SK-N-SH (cell line): ENCODE results near the gene ADGRG3. TPM values are rescaled to one million over a fixed set of nuclear protein-coding genes. Genes with fewer than 3 reads are reported as not detected.

Source experiments
- CTCF ChIA-PET: fragments of 300-600, 350-600 bp; formaldehyde crosslinking; extraction: SDS; loops from one replicate; lab custom pipeline; 2021; lab: Yijun Ruan, JAX
- POLR2A ChIA-PET: fragments of 350-600 bp; sonication (Branson Sonifier 250); formaldehyde crosslinking; extraction: SDS; loops from one replicate; lab custom pipeline; 2020; ENCODE audit warnings: antibody characterized with exemption, inconsistent platforms; lab: Yijun Ruan, JAX
- DNase-seq: peaks from one replicate; pipeline ENCODE4 v3.0.0; 2012
- H2AFZ ChIP-seq: fragments of 200-600 bp; sonication (generic); 2 replicates; pipeline ENCODE4 v1.8.1; 2016; ENCODE audit warnings: antibody characterized with exemption, mild to moderate bottlenecking, low read depth
- H3F3A ChIP-seq: fragments of 200-600 bp; sonication (generic); replicated peaks from 2 replicates; pipeline ENCODE3; 2016; ENCODE audit warnings: antibody characterized with exemption, mild to moderate bottlenecking; ENCODE audit not compliant: insufficient read depth
- H3K27ac ChIP-seq, 2 experiments: fragments of 200-500 bp in 1 of 2; fragments of 200-600 bp in 1 of 2; sonication (Bioruptor generic) in 1 of 2; sonication (generic), shearing (Covaris generic) in 1 of 2; 2 replicates each; pipeline versions ENCODE4 v1.5.1 to v1.6.1; 2014 to 2016; ENCODE audit warnings: low read depth in 2 of 2, inconsistent platforms in 1 of 2, low read length in 1 of 2, mild to moderate bottlenecking in 1 of 2, mixed read lengths in 1 of 2
- H3K27me3 ChIP-seq: fragments of 200-600 bp; sonication (generic), shearing (Covaris generic); 2 replicates; pipeline ENCODE4 v1.6.1; 2016; ENCODE audit warnings: mixed run types; ENCODE audit not compliant: insufficient read depth
- H3K36me3 ChIP-seq, 2 experiments: fragments of 200-500 bp in 1 of 2; fragments of 200-600 bp in 1 of 2; sonication (Bioruptor generic) in 1 of 2; sonication (generic) in 1 of 2; replicated peaks in 1 of 2; 2 replicates each; pipeline versions ENCODE3 to v1.5.1; 2014 to 2016; ENCODE audit warnings: low read length in 1 of 2, mild to moderate bottlenecking in 1 of 2; ENCODE audit not compliant: insufficient read depth in 2 of 2, control insufficient read depth in 1 of 2
- H3K4me1 ChIP-seq, 2 experiments: fragments of 200-500 bp in 1 of 2; fragments of 200-600 bp in 1 of 2; sonication (Bioruptor generic) in 1 of 2; sonication (generic), shearing (Covaris generic) in 1 of 2; 2 replicates each; pipeline versions ENCODE4 v1.5.1 to v1.6.1; 2014 to 2016; ENCODE audit warnings: low read depth in 1 of 2, low read length in 1 of 2, mixed run types in 1 of 2; ENCODE audit not compliant: insufficient read depth in 2 of 2, control insufficient read depth in 1 of 2
- H3K4me2 ChIP-seq: fragments of 200-600 bp; sonication (generic), shearing (Covaris generic); 2 replicates; pipeline ENCODE4 v1.6.1; 2017; ENCODE audit warnings: mixed run types
- H3K4me3 ChIP-seq, 2 experiments: fragments of 200-500 bp in 1 of 2; fragments of 200-600 bp in 1 of 2; sonication (Bioruptor generic) in 1 of 2; sonication (generic), shearing (Covaris generic) in 1 of 2; 2 replicates each; pipeline versions ENCODE4 v1.5.1 to v1.8.1; 2014 to 2016; ENCODE audit warnings: low read depth in 2 of 2, inconsistent platforms in 1 of 2, low read length in 1 of 2, mild to moderate bottlenecking in 1 of 2, mixed read lengths in 1 of 2, moderate library complexity in 1 of 2
- H3K79me2 ChIP-seq: fragments of 200-600 bp; sonication (generic); 2 replicates; pipeline ENCODE4 v1.8.1; 2017; ENCODE audit warnings: mild to moderate bottlenecking; ENCODE audit not compliant: insufficient read depth
- H3K9ac ChIP-seq: fragments of 200-600 bp; sonication (generic); 2 replicates; pipeline ENCODE4 v1.6.1; 2017; ENCODE audit warnings: mixed run types
- H3K9me2 ChIP-seq: fragments of 200-600 bp; sonication (generic); 2 replicates; pipeline ENCODE4 v1.6.1; 2017; ENCODE audit warnings: mixed run types
- H3K9me3 ChIP-seq: fragments of 200-600 bp; sonication (generic); 2 replicates; pipeline ENCODE4 v1.6.1; 2017; ENCODE audit warnings: mixed run types, mild to moderate bottlenecking, moderate library complexity
- H4K20me1 ChIP-seq: fragments of 200-600 bp; sonication (generic); 2 replicates; pipeline ENCODE4 v1.6.1; 2017; ENCODE audit warnings: mild to moderate bottlenecking, mixed run types; ENCODE audit not compliant: insufficient read depth
- EP300 ChIP-seq, 2 experiments: IDR thresholded peaks; 2 replicates each; pipeline versions ENCODE4 v1.4.0 to v1.6.1; 2012; ENCODE audit warnings: borderline replicate concordance in 1 of 2, low read depth in 1 of 2, low read length in 1 of 2
- EZH2phosphoT487 ChIP-seq: fragments of 200-600 bp; sonication (generic); IDR thresholded peaks from 2 replicates; pipeline ENCODE4 v1.6.1; 2017; ENCODE audit warnings: low read depth, mixed run types, mild to moderate bottlenecking, antibody characterized with exemption, moderate library complexity, borderline replicate concordance
- JUND ChIP-seq: IDR thresholded peaks from 2 replicates; pipeline ENCODE4 v1.4.0; 2012
- MEF2A ChIP-seq: IDR thresholded peaks from 2 replicates; pipeline ENCODE4 v1.4.0; 2012; ENCODE audit warnings: low read depth, borderline replicate concordance
- MXI1 ChIP-seq: IDR thresholded peaks from 2 replicates; pipeline ENCODE4 v1.6.1; 2012; ENCODE audit warnings: mild to moderate bottlenecking, low read depth, low read length, improper control_type of control experiment
- NFIC ChIP-seq: IDR thresholded peaks from 2 replicates; pipeline ENCODE4 v1.4.0; 2012; ENCODE audit warnings: borderline replicate concordance
- RAD21 ChIP-seq: IDR thresholded peaks from 2 replicates; pipeline ENCODE4 v1.6.1; 2012; ENCODE audit warnings: mild to moderate bottlenecking, low read length
- RCOR1 ChIP-seq: fragments of 150-350 bp; IDR thresholded peaks from 2 replicates; pipeline ENCODE4 v1.6.1; 2017; ENCODE audit warnings: antibody characterized with exemption, low read length
- RFX5 ChIP-seq: IDR thresholded peaks from 2 replicates; pipeline ENCODE4 v1.6.1; 2012; ENCODE audit warnings: mild to moderate bottlenecking, improper control_type of control experiment, low read length
- RXRA ChIP-seq: IDR thresholded peaks from 2 replicates; pipeline ENCODE4 v1.4.0; 2012; ENCODE audit warnings: low read depth, mild to moderate bottlenecking, borderline replicate concordance
- SIN3A ChIP-seq: IDR thresholded peaks from 2 replicates; pipeline ENCODE4 v1.6.1; 2012; ENCODE audit warnings: low read depth, mild to moderate bottlenecking, low read length, moderate library complexity, borderline replicate concordance
- USF1 ChIP-seq: IDR thresholded peaks from 2 replicates; pipeline ENCODE4 v1.4.0; 2012; ENCODE audit warnings: low read depth, borderline replicate concordance
- WGBS: methylation state at CpG from one replicate; pipeline ENCODE4 v1.1.6; 2017; ENCODE audit warnings: low lambda C conversion rate; 5-methylcytosine and 5-hydroxymethylcytosine counted together
- polyA plus RNA-seq, 3 experiments: library from polyadenylated mRNA; depleted of rRNA; stranded (reverse); fragments of >200 nt; gene quantifications; 2 replicates each; pipeline ENCODE4 v1.2.3, GENCODE V29; 2012
- TF ChIP-seq, protein P1 (sequence below): fragments of 150-350 bp; IDR thresholded peaks from 2 replicates; pipeline ENCODE4 v1.6.1; 2017; ENCODE audit warnings: antibody characterized with exemption, low read length, low read depth, borderline replicate concordance
- TF ChIP-seq, protein P2 (sequence below): IDR thresholded peaks from 2 replicates; pipeline ENCODE4 v1.6.1; 2012; ENCODE audit warnings: mild to moderate bottlenecking, low read depth, low read length, moderate library complexity
- TF ChIP-seq, protein P3 (sequence below): IDR thresholded peaks from 2 replicates; pipeline ENCODE4 v1.4.0; 2012; ENCODE audit warnings: low read depth, borderline replicate concordance

Gene ADGRG3
- polyA plus RNA-seq, 1 of the 3 experiments (the other 2 are of a cell fraction): not detected

- ChIA-PET POLR2A (no interaction called here), CTCF (interaction anchor here (0.6 to 1.7 kb wide), 6 partner anchors 9 to 235 kb away, joined by 3 to 5 read pairs (median 3); no protein-coding TSS in a partner anchor)
- Histone ChIP-seq H3K36me3 (no peaks in the 10 kb centered on the region), H3K9me3 (no peaks in the 10 kb centered on the region), H3K4me1 (peaks cover 24 to 29% of the 10 kb centered on the region in 2 experiments; a peak in 3 of 4 replicates), H4K20me1 (no peaks in the 10 kb centered on the region), H3K27me3 (no peaks in the 10 kb centered on the region), H3K9ac (peak overlapping the region; percentile 64), H3K4me3 (peak overlapping the region; percentile 1 to 57; a peak in 3 of 4 replicates), H3K27ac (peak overlapping the region in 1 of 2 experiments; percentile 94; a peak in 2 of 4 replicates), H3K9me2 (no peaks in the 10 kb centered on the region), H3K79me2 (no peaks in the 10 kb centered on the region), H2AFZ (peak overlapping the region; percentile 57; the same call in 1 of the 2 replicates), H3K4me2 (peak overlapping the region; percentile 86), H3F3A (peaks cover 6% of the 10 kb centered on the region)
- TF ChIP-seq MEF2A (no peak), SIN3A (no peak), JUND (no peak), MXI1 (no peak), RXRA (no peak), EZH2phosphoT487 (no peak), NFIC (no peak), RFX5 (no peak), USF1 (no peak), RAD21 (no peak), EP300 (IDR thresholded peaks at IDR 0.05; ENCODE audit: borderline replicate concordance in 1 of 2, low read depth in 1 of 2, low read length in 1 of 2) (no peak), RCOR1 (no peak)
- TF ChIP-seq, protein P1, sequence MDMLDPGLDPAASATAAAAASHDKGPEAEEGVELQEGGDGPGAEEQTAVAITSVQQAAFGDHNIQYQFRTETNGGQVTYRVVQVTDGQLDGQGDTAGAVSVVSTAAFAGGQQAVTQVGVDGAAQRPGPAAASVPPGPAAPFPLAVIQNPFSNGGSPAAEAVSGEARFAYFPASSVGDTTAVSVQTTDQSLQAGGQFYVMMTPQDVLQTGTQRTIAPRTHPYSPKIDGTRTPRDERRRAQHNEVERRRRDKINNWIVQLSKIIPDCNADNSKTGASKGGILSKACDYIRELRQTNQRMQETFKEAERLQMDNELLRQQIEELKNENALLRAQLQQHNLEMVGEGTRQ: no peak
- TF ChIP-seq, protein P2, sequence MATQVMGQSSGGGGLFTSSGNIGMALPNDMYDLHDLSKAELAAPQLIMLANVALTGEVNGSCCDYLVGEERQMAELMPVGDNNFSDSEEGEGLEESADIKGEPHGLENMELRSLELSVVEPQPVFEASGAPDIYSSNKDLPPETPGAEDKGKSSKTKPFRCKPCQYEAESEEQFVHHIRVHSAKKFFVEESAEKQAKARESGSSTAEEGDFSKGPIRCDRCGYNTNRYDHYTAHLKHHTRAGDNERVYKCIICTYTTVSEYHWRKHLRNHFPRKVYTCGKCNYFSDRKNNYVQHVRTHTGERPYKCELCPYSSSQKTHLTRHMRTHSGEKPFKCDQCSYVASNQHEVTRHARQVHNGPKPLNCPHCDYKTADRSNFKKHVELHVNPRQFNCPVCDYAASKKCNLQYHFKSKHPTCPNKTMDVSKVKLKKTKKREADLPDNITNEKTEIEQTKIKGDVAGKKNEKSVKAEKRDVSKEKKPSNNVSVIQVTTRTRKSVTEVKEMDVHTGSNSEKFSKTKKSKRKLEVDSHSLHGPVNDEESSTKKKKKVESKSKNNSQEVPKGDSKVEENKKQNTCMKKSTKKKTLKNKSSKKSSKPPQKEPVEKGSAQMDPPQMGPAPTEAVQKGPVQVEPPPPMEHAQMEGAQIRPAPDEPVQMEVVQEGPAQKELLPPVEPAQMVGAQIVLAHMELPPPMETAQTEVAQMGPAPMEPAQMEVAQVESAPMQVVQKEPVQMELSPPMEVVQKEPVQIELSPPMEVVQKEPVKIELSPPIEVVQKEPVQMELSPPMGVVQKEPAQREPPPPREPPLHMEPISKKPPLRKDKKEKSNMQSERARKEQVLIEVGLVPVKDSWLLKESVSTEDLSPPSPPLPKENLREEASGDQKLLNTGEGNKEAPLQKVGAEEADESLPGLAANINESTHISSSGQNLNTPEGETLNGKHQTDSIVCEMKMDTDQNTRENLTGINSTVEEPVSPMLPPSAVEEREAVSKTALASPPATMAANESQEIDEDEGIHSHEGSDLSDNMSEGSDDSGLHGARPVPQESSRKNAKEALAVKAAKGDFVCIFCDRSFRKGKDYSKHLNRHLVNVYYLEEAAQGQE: no peak
- TF ChIP-seq, protein P3, sequence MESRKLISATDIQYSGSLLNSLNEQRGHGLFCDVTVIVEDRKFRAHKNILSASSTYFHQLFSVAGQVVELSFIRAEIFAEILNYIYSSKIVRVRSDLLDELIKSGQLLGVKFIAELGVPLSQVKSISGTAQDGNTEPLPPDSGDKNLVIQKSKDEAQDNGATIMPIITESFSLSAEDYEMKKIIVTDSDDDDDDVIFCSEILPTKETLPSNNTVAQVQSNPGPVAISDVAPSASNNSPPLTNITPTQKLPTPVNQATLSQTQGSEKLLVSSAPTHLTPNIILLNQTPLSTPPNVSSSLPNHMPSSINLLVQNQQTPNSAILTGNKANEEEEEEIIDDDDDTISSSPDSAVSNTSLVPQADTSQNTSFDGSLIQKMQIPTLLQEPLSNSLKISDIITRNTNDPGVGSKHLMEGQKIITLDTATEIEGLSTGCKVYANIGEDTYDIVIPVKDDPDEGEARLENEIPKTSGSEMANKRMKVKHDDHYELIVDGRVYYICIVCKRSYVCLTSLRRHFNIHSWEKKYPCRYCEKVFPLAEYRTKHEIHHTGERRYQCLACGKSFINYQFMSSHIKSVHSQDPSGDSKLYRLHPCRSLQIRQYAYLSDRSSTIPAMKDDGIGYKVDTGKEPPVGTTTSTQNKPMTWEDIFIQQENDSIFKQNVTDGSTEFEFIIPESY: no peak
- WGBS: 88% methylated on average over 7 of the region's 7 CpGs
- no peak for DNase-seq
These were observed 39.3 kb upstream of the ADGRG3 start for GRCh38 chr16:57628783-57629293.
